NCI-H2196 (cell line): ENCODE measurements around the gene ZNF689.
"Not testable (repeated sequence)": the region's sequence is repeated elsewhere in the genome, so short reads cannot be mapped to it uniquely, and the experiment has no call there.

ENCODE experiments used
- DNase-seq: peaks from one replicate; lab custom pipeline; 2025; ENCODE audit not compliant: unreplicated experiment; lab: John Stamatoyannopoulos, UW

The ZNF689 gene

GRCh38 chr16:30637139-30637538 lies 26.9 kb upstream of the ZNF689 start:
- not testable (repeated sequence) for DNase-seq

GRCh38 chr16:30636599-30636998 lies 26.4 kb upstream of the ZNF689 start:
- DNase-seq, result no peak

DNA sequence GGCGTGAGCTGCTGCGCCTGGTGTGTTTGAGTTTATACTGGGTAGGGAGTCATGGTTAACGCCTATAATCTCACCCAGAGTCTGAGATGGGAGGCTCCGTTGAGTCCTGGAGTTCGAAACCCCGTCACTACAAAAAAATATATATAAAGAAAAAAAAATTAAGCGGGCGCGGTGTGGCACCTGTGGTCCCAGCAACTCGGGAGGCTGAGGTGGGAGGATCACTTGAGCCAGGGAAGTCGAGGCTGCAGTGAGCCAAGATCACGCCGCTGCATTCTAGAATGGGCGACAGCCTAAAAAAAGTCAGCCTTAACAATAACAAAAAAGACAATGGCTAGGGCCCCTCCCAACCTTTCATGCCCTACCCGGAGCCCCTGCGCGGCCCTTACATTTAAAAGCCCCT lies 23.3 kb upstream of the ZNF689 start:
- no peak for DNase-seq

DNA sequence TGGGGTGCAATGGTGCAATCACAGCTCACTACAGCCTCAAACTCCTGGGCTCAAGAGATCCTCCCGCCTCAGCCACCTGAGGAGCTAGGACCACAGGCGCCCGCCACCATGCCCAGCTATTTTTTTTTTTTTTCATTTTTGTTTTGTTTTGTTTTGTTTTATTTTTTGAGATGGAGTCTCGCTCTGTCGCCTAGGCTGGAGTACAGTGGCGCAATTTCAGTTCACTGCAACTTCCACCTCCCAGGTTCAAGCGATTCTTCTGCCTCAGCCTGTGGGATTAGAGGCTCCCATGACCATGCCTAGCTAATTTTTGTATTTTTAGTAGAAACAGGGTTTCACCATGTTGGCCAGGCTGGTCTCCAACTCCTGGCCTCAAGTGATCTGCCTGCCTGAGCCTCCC lies 22.3 kb upstream of the ZNF689 start:
- not testable (repeated sequence) for DNase-seq

DNA sequence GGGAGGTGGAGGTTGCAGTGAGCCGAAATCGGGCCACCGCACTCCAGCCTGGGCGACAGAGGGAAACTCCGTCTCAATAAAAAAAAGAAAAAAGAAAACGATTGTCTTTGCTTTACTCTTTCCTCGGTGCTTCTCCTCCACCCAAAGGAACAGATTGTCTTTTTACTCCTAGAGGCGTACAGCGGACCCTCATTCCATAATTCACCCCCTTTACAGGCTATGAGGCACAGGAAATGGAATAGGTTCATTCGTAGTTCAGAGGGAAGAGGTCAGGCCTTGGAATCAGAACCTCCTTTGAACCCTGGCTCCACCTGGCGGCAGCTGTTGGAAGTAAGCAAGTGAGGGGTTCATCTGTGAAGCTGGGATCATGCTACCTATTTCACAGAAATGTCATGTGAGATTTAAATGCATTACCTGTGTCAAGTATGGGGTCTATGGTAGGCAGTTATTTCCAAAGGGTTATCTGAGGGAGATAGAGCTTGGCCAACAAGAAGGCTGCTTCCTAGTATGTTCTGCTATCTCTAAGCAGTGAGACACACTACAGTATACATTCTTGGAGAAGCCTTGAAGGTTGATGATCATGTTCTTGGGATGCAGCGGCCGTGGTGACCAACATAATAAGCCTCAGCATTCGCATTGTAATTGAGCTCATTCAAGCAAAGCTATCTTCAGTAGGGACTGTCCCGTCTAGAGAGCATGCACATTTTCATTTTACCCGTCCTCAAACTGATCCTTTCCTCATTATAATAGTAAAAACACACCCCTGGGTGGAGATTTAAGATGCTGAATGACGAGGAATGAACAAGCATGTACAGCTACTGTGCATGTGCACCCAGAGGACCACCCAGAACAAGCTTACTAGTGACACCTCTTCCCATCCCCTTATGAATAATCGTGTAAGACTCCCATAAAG lies 18.7 kb upstream of the ZNF689 start:
- peak; percentile 83 for DNase-seq

DNA sequence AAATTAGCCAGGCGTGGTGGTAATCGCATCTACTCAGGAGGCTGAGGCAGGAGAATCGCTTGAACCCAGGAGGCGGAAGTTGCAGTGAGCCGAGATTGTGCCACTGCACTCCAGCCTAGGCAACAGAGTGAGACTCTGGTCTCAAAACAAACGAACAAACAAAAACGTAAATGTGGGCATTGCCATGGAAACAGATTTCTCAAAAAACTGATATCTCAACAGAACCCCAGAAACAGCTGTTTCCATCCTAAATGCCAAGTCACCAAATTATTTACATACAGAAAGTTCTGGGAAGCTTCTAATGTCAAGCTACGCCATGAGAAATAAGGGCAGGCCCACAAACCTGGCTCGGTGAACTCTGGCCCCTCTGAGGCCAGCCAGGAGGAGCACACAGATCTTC lies 16.0 kb upstream of the ZNF689 start:
- no peak for DNase-seq

DNA sequence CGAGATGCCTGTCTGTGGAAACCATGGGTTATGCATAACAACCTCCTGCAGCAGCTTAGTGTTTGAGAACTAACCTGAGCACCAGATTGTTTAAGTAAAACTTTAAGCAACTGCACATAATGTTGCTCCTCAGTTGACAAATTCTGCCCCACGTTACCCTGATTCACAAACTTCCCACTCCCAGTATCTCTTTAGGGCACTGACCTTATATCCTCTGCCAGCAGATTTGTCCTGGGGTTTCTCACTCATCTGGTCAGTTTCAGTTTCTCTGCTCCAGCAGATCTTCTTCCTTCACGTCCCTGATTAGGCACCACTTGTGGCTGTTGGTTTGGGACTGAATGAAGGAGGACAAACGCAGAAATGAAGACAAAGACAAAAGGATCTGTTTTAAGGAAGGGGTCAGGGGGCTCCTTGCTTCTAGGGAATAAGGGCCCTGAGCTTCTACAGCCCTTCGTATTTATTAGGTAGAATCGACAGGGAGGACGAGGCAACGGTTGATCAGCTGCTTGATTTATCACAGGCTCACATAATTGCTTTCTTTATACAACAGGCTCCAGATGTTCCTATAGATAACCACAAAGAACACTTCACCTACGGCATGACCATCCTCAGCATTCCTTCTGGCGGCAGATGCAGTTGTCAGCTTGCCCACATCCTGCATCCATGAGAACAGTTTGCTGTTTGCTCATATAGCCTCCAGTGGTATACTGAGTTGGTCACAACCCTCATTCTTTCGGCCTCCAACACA lies 13.5 kb upstream of the ZNF689 start:
- DNase-seq, result no peak

GRCh38 chr16:30622455-30623032 lies 12.4 kb upstream of the ZNF689 start:
- no peak for DNase-seq

GRCh38 chr16:30621765-30622164 lies 11.6 kb upstream of the ZNF689 start:
- no peak for DNase-seq

GRCh38 chr16:30620169-30620568 lies 10.0 kb upstream of the ZNF689 start:
- no peak for DNase-seq

DNA sequence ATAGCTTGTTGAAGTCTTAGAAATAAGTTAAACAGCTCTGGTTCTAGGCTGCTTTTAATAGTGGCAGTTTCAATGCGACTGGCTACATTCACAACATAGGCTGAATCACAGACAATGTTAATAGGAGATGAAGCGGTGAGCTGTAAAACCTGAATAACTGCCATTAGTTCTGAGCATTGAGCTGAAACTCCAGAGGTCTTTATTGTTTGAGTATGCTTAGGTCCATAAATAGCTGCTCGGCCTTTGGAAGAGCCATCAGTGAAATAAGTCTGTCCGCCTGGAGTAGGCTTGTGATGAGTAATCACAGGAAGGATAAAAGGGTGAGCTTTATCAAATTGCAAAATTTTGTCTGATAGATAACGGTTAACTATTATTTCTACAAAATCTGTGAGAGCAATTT lies 9.4 kb upstream of the ZNF689 start:
- no peak for DNase-seq

GRCh38 chr16:30619202-30619601 lies 9.0 kb upstream of the ZNF689 start:
- DNase-seq, result no peak

- DNase-seq, result peak; percentile 40
These were observed 5.3 kb upstream of the ZNF689 start for GRCh38 chr16:30615358-30616091.

DNA sequence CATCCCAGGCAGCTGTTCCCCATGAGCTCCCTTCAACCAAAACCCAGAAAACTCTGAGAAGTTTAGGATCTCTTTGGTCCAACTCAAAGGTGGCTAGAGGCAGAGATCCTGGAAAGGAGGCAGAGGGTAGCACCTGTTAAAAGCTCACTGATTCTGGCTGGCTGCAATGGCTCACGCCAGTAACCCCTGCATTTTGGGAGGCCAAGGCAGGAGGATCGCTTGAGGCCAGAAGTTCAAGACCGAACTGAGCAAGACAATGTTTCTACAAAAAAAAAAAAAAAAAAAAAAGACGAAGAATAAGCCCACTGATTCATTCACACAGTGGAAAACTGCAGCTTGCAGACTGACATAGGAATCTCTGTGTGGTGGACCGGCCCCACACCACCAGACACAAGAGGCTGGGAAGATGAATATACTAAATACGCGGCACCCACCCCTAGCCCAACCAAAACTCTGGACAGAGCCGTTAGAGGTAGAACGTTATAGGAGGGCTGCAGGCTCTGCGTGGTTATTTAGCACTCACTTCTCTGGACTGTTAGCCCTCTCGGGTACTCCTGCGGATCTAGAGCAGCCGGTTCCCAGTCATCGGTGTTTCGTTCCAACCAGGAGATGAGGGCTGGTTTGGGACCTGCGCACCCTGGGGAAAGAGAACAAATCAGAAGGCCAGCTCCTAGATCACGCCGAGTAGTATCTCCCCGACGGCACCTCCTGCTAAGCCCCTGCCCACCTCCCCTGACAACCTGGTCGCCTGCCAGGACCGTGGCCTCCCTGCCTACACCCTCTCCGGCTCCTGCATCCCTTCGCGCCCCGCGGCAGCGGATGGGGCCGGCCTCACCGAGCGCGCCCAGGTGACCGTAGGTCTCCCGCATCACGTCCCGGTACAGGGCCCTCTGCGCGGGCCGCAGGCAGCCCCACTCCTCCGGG lies 925 bp downstream of the ZNF689 start:
- DNase-seq, result peak; percentile 32

DNA sequence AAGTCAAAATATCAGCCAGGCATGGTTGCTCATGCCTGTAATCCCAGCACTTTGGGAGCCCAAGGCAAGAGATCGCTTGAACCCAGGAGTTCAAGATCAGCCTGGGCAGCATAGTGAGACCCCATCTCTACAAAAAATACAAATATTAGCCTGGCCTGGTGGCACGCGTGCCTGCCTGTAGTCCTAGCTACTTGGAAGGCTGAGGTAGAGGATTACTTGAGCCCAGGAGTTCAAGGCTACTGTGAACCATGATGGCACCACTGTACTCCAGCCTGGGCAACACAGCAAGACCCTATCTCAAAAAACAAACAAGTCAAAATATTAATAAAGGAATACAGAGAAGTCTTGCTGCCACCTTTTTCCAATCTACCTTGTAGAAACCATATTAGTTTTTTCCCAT lies 4.2 kb downstream of the ZNF689 start:
- no peak for DNase-seq

GRCh38 chr16:30605158-30605557 lies 5.0 kb downstream of the ZNF689 start:
- DNase-seq, result no peak

- no peak for DNase-seq
These were observed 5.8 kb downstream of the ZNF689 start for GRCh38 chr16:30604316-30604947.

DNA sequence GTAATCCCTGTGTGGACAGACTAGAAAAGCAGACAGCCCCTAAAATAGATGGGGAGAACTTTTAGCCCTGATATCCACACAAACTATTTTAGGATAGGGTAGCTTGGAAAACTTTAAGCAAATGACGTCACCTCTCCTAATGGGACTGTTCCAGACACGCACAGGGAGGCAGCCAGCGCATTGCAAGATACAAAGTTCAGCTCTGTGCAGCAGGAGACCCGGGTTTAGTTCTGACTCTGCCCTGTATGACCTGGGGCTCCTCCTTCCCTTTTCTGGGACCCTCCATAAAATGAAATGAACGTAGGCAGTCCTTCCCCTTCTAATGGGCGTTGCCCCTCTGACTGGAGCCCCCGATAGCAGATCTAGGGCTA lies 6.3 kb downstream of the ZNF689 start:
- DNase-seq, result no peak

DNA sequence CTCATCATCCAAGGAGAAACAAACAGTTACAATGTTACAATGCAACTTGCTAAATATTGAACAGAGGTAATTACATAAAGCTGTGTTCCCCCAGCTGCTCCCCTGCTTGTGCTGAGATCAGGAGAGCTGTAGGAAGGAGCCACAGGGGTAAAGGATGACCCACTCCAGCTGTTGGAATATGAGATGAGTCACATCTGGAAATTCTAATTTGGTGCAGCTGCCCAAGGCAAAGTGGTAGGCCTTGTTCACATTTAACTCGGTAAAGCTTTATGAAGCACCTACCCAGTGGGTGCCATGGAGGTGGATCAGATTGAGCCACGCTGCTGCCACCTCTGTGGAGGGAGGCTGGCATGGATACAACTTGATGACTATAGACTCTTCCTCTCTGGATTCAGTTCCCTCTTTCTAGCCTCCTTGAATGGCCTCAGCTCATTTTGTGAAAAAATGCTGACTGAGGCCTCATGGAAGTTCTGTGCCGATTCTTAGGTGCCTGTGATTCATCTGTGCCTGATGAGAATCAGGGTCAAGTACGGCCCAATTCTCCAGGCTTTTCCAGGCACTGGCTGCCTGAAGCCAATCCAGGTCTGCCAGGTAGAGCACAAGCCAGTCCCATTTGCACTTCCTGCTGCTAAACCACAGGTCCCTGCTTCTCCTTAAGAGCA lies 7.4 kb downstream of the ZNF689 start:
- no peak for DNase-seq
